Liver (tissue), 9 donors: ENCODE data around the gene BRSK1. TPM values are rescaled to one million over a fixed set of nuclear protein-coding genes. Genes with fewer than 3 reads are reported as not detected.

Source experiments
- DNase-seq: peaks from one replicate; pipeline ENCODE4 v3.0.0-alpha.2; 2017; ENCODE audit warnings: low spot score
- H3K27ac ChIP-seq, 2 donors: one replicate each; pipeline ENCODE4 v1.7.0; 2013; ENCODE audit warnings: inconsistent platforms in 2 of 2, low read length in 2 of 2, control low read depth in 1 of 2, low read depth in 1 of 2, mild to moderate bottlenecking in 1 of 2
- H3K27me3 ChIP-seq, 4 donors: one replicate each; pipeline versions ENCODE4 v1.6.1 to v1.7.0; 2013; ENCODE audit warnings: low read length in 3 of 4, inconsistent platforms in 1 of 4, mild to moderate bottlenecking in 1 of 4, moderate library complexity in 1 of 4; ENCODE audit not compliant: control insufficient read depth in 4 of 4, insufficient read depth in 4 of 4
- H3K36me3 ChIP-seq, 4 donors: one replicate each; pipeline versions ENCODE4 v1.6.1 to v1.7.0; 2013; ENCODE audit warnings: low read length in 3 of 4, mild to moderate bottlenecking in 3 of 4, low read depth in 1 of 4, moderate library complexity in 1 of 4; ENCODE audit not compliant: control insufficient read depth in 4 of 4, insufficient read depth in 3 of 4
- H3K4me1 ChIP-seq, 4 donors: one replicate each; pipeline versions ENCODE4 v1.6.1 to v1.7.0; 2013; ENCODE audit warnings: low read length in 3 of 4, mild to moderate bottlenecking in 3 of 4, moderate library complexity in 1 of 4; ENCODE audit not compliant: control insufficient read depth in 4 of 4, insufficient read depth in 4 of 4
- H3K4me3 ChIP-seq, 3 donors: one replicate each; pipeline versions ENCODE4 v1.6.1 to v1.7.0; 2013; ENCODE audit warnings: low read length in 3 of 3, control low read depth in 1 of 3, low read depth in 1 of 3, mild to moderate bottlenecking in 1 of 3
- H3K9ac ChIP-seq, 2 donors: one replicate each; pipeline ENCODE4 v1.7.0; 2013; ENCODE audit warnings: low read length in 2 of 2, mild to moderate bottlenecking in 2 of 2, moderate library complexity in 2 of 2, control low read depth in 1 of 2, low read depth in 1 of 2
- H3K9me3 ChIP-seq, 4 donors: one replicate each; pipeline versions ENCODE4 v1.6.1 to v1.7.0; 2013; ENCODE audit warnings: low read length in 3 of 4; ENCODE audit not compliant: control insufficient read depth in 4 of 4
- ATF3 ChIP-seq: IDR thresholded peaks from 2 replicates; pipeline ENCODE4 v1.6.1; 2016; ENCODE audit warnings: antibody characterized with exemption
- EGR1 ChIP-seq, 2 donors: IDR thresholded peaks; 2 replicates each; pipeline ENCODE4 v1.6.1; 2016 to 2018; ENCODE audit warnings: antibody characterized with exemption in 2 of 2, low read depth in 2 of 2
- FOXA1 ChIP-seq: IDR thresholded peaks from 2 replicates; pipeline ENCODE4 v1.6.1; 2016; ENCODE audit warnings: antibody characterized with exemption
- HNF4A ChIP-seq, 2 donors: conservative IDR thresholded peaks; 2 replicates each; pipeline ENCODE4 v1.6.1; 2016; ENCODE audit warnings: antibody characterized with exemption in 2 of 2, mild to moderate bottlenecking in 2 of 2
- HNF4G ChIP-seq: IDR thresholded peaks from 2 replicates; pipeline ENCODE4 v1.6.1; 2016; ENCODE audit warnings: antibody characterized with exemption
- JUND ChIP-seq, 2 donors: IDR thresholded peaks; 2 replicates each; pipeline ENCODE4 v1.6.1; 2016; ENCODE audit warnings: antibody characterized with exemption in 2 of 2
- NR2F2 ChIP-seq: IDR thresholded peaks from 2 replicates; pipeline ENCODE4 v1.6.1; 2016; ENCODE audit warnings: antibody characterized with exemption
- SP1 ChIP-seq: IDR thresholded peaks from 2 replicates; pipeline ENCODE4 v1.6.1; 2018; ENCODE audit warnings: antibody characterized with exemption, mild to moderate bottlenecking
- TAF1 ChIP-seq: conservative IDR thresholded peaks from 2 replicates; pipeline ENCODE4 v1.6.1; 2016; ENCODE audit warnings: antibody characterized with exemption, mild to moderate bottlenecking
- ZBTB33 ChIP-seq: IDR thresholded peaks from 2 replicates; pipeline ENCODE4 v1.6.1; 2016; ENCODE audit warnings: antibody characterized with exemption
- WGBS: extraction: QIAGEN DNeasy Blood & Tissue Kit; methylation state at CpG from one replicate; pipeline ENCODE4 v1.1.7; 2013; 5-methylcytosine and 5-hydroxymethylcytosine counted together
- polyA plus RNA-seq, 2 donors: library from polyadenylated mRNA; stranded (reverse) in 1 of 2; unstranded in 1 of 2; fragments of 200-250 nt in 1 of 2; fragments of >200 nt in 1 of 2; fragmentation: Nextera tagmentation in 1 of 2; extraction: Ambion mirVana in 1 of 2; gene quantifications; one replicate each; pipeline versions ENCODE4 v1.2.1 to v1.2.3, GENCODE V29; 2013 to 2015
- total RNA-seq, 2 donors: library from RNA; depleted of rRNA; stranded (reverse); fragments of >200 nt; gene quantifications; one replicate each; pipeline ENCODE4 v1.2.3, GENCODE V29; 2014
- TF ChIP-seq, protein P1 (sequence below): fragments of 150-350 bp; IDR thresholded peaks from 2 replicates; pipeline ENCODE4 v1.5.1; 2017; ENCODE audit warnings: improper control_type of control experiment, low read depth, low read length; ENCODE audit not compliant: missing input control
- TF ChIP-seq, protein P2 (sequence below): IDR thresholded peaks from 2 replicates; pipeline ENCODE4 v1.6.1; 2016; ENCODE audit warnings: antibody characterized with exemption, mild to moderate bottlenecking
- donor health status: healthy.
- donor health status: healthy.
- donor health status: healthy.
- donor health status: healthy.
- donor health status: healthy.

The BRSK1 gene
- total and polyA plus RNA-seq, 4 donors, result 0.10 to 0.65 (median 0.42) TPM; not detected in 1

- 75% methylated on average over 23 of the region's 23 CpGs for WGBS
- Histone ChIP-seq H3K9ac (peak overlapping the region in 1 of 2 donors; percentile 11), H3K4me3 (peak overlapping the region in 1 of 3 donors; percentile 23), H3K27me3 (no peaks in the 10 kb centered on the region), H3K9me3 (no peaks in the 10 kb centered on the region), H3K4me1 (peaks cover 2 to 56% (median 35%) of the 10 kb centered on the region in 4 donors), H3K27ac (peak overlapping the region; percentile 67 to 82), H3K36me3 (no peaks in the 10 kb centered on the region)
- no peak for TF ChIP-seq SP1
- no peak for DNase-seq
These were observed 29.8 kb upstream of the BRSK1 start for GRCh38 chr19:55253842-55254624.

DNA sequence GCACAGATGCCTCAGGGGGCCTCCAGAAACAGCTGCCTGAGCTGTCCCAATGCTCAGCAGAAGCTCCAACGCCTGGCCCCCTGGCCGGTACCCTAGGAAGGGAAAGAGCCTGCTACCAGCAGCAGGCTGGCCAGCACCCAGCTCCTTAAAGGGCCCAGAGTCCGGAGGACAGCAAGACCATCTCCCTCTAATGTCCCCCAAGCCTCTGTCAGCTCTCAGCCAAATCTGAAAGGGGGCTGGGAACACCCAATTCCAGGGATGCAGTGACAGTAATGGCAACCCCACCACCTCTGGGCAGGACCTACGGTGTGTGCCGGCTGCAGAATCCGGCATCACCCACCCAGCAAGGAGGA, 29.2 kb upstream of the BRSK1 start:
- H3K4me1 ChIP-seq, result peaks cover 2 to 59% (median 37%) of the 10 kb centered on the region in 4 donors
- WGBS, result 68% methylated on average over 6 of the region's 6 CpGs
- H3K9ac ChIP-seq, result peak overlapping the region in 1 of 2 donors; percentile 12
- no peaks in the 10 kb centered on the region for H3K36me3 ChIP-seq
- TF ChIP-seq, protein P1, sequence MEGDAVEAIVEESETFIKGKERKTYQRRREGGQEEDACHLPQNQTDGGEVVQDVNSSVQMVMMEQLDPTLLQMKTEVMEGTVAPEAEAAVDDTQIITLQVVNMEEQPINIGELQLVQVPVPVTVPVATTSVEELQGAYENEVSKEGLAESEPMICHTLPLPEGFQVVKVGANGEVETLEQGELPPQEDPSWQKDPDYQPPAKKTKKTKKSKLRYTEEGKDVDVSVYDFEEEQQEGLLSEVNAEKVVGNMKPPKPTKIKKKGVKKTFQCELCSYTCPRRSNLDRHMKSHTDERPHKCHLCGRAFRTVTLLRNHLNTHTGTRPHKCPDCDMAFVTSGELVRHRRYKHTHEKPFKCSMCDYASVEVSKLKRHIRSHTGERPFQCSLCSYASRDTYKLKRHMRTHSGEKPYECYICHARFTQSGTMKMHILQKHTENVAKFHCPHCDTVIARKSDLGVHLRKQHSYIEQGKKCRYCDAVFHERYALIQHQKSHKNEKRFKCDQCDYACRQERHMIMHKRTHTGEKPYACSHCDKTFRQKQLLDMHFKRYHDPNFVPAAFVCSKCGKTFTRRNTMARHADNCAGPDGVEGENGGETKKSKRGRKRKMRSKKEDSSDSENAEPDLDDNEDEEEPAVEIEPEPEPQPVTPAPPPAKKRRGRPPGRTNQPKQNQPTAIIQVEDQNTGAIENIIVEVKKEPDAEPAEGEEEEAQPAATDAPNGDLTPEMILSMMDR, result no peak
- TF ChIP-seq FOXA1 (no peak), ATF3 (no peak), JUND (IDR thresholded peaks at IDR 0.05) (no peak), ZBTB33 (no peak), HNF4A (conservative IDR thresholded peaks at IDR 0.05) (no peak), NR2F2 (no peak), EGR1 (IDR thresholded peaks at IDR 0.05; ENCODE audit: low read depth in 2 of 2) (no peak), HNF4G (no peak), SP1 (no peak), TAF1 (no peak)
- TF ChIP-seq, protein P2, sequence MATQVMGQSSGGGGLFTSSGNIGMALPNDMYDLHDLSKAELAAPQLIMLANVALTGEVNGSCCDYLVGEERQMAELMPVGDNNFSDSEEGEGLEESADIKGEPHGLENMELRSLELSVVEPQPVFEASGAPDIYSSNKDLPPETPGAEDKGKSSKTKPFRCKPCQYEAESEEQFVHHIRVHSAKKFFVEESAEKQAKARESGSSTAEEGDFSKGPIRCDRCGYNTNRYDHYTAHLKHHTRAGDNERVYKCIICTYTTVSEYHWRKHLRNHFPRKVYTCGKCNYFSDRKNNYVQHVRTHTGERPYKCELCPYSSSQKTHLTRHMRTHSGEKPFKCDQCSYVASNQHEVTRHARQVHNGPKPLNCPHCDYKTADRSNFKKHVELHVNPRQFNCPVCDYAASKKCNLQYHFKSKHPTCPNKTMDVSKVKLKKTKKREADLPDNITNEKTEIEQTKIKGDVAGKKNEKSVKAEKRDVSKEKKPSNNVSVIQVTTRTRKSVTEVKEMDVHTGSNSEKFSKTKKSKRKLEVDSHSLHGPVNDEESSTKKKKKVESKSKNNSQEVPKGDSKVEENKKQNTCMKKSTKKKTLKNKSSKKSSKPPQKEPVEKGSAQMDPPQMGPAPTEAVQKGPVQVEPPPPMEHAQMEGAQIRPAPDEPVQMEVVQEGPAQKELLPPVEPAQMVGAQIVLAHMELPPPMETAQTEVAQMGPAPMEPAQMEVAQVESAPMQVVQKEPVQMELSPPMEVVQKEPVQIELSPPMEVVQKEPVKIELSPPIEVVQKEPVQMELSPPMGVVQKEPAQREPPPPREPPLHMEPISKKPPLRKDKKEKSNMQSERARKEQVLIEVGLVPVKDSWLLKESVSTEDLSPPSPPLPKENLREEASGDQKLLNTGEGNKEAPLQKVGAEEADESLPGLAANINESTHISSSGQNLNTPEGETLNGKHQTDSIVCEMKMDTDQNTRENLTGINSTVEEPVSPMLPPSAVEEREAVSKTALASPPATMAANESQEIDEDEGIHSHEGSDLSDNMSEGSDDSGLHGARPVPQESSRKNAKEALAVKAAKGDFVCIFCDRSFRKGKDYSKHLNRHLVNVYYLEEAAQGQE, result no peak
- peak overlapping the region; percentile 67 to 82 for H3K27ac ChIP-seq
- no peaks in the 10 kb centered on the region for H3K27me3 ChIP-seq
- no peaks in the 10 kb centered on the region for H3K9me3 ChIP-seq
- H3K4me3 ChIP-seq, result peak overlapping the region in 1 of 3 donors; percentile 23
- no peak for DNase-seq
